ENCODE results near the gene ANO8.
"Not testable (repeated sequence)": the region's sequence is repeated elsewhere in the genome, so short reads cannot be mapped to it uniquely, and the experiment has no call there.

The ANO8 gene

GRCh38 chr19:17274892-17275291 lies 59.8 kb downstream of the ANO8 start:
- not testable (repeated sequence) for H3K4me3 ChIP-seq (ENCODE audit: low read length); H3K9me3 ChIP-seq (replicated peaks; ENCODE audit: low read length); H3K9ac ChIP-seq (ENCODE audit: low read depth, low read length); H3K4me2 ChIP-seq (ENCODE audit: low read length); H3K27me3 ChIP-seq (ENCODE audit: control insufficient read depth, insufficient read depth, low read length); H3K4me1 ChIP-seq (ENCODE audit: control insufficient read depth, insufficient read depth, low read length)
- peaks cover 54% of the 10 kb centered on the region for H3K36me3 ChIP-seq (ENCODE audit: insufficient read depth, low read length)
